ENCODE measurements around the gene FRS3. TPM values are rescaled to one million over a fixed set of nuclear protein-coding genes. Genes with fewer than 3 reads are reported as not detected.

FRS3 gene
- total RNA-seq, 1 experiment from 2014 or later = 5.9 TPM

GRCh38 chr6:41779336-41779735 lies 364 bp downstream of the FRS3 start:
- no peak overlapping the region for H2AFZ ChIP-seq (ENCODE audit: low read depth, low read length, poor library complexity, severe bottlenecking)
- CTCF ChIA-PET = interaction anchor here (0.7 to 0.8 kb wide), 2 partner anchors 11 to 266 kb away, joined by 3 to 4 read pairs; no protein-coding TSS in a partner anchor
- peak overlapping the region; percentile 92 for H3K4me2 ChIP-seq (ENCODE audit: low read length)
- BruUV-seq (replicated peaks) = no TSS peak
- peak overlapping the region; percentile 8; the same call in 1 of the 2 replicates for H3K27ac ChIP-seq (ENCODE audit: low read depth, low read length)
- H3K9me3 ChIP-seq (ENCODE audit: control insufficient read depth in 1 of 2, insufficient read depth in 1 of 2, low read depth in 1 of 2, low read length in 2 of 2) = no peaks in the 10 kb centered on the region
- intact Hi-C loops (cut with micrococcal nuclease) = loop anchor here (2.0 to 10.0 kb wide), 2 partner anchors 45 to 175 kb away; partner anchors contain the start of gene TFEB
- POLR2A ChIA-PET = no interaction called here
- RAD21 ChIA-PET (ENCODE audit: low non-redundant PET in 1 of 2, low total read pairs in 2 of 2, uncharacterized antibody in 2 of 2, unreplicated experiment in 2 of 2) = no interaction called here
- no peak for TF ChIP-seq ELF1 (IDR thresholded peaks at IDR 0.05; ENCODE audit: borderline replicate concordance, low read depth)
- no peak for TF ChIP-seq YY1 (IDR thresholded peaks at IDR 0.05; ENCODE audit: extremely low read depth, insufficient replicate concordance, low read depth, low read length)
- no peak for TF ChIP-seq SRF (IDR thresholded peaks at IDR 0.05; ENCODE audit: low read depth)
- TF ChIP-seq SIN3A (IDR thresholded peaks at IDR 0.05; ENCODE audit: low read depth) = no peak
- DNase-seq (ENCODE audit: low read depth, low spot score) = no peak
- no peaks in the 10 kb centered on the region; a peak in 1 of 4 replicates for H3K36me3 ChIP-seq (ENCODE audit: control insufficient read depth in 1 of 2, insufficient read depth in 2 of 2, low read length in 2 of 2)
- H3K27me3 ChIP-seq (ENCODE audit: insufficient read depth, low read length) = no peaks in the 10 kb centered on the region
- H3K9ac ChIP-seq (ENCODE audit: low read length) = peak overlapping the region; percentile 68
- H4K20me1 ChIP-seq (ENCODE audit: insufficient read depth) = no peaks in the 10 kb centered on the region
- no peaks in the 10 kb centered on the region for H3K9me2 ChIP-seq (ENCODE audit: insufficient read depth)
- no peaks in the 10 kb centered on the region for H3K79me2 ChIP-seq (ENCODE audit: insufficient read depth, low read length)
- H3K4me1 ChIP-seq (ENCODE audit: control insufficient read depth in 1 of 2, insufficient read depth in 2 of 2, low read length in 2 of 2) = peaks cover 14 to 23% of the 10 kb centered on the region in 2 experiments
- ATAC-seq = peak; percentile 34
- H3K4me3 ChIP-seq (replicated peaks in 1 of 2; ENCODE audit: low read depth in 1 of 2, low read length in 2 of 2) = peak overlapping the region; percentile 77 to 83

- DNase-seq (ENCODE audit: low read depth, low spot score) (no peak), ATAC-seq (no peak)
- CTCF ChIA-PET = interaction anchor here (1.2 kb wide), 1 partner anchor 9 kb away, joined by 3 read pairs; the partner anchor contains the start of gene TOMM6
- Histone ChIP-seq H3K4me2 (ENCODE audit: low read length) (peak overlapping the region; percentile 92), H2AFZ (ENCODE audit: low read depth, low read length, poor library complexity, severe bottlenecking) (no peak overlapping the region), H3K79me2 (ENCODE audit: insufficient read depth, low read length) (no peaks in the 10 kb centered on the region), H3K27me3 (ENCODE audit: insufficient read depth, low read length) (no peaks in the 10 kb centered on the region), H3K27ac (ENCODE audit: low read depth, low read length) (peak overlapping the region; percentile 8; the same call in 1 of the 2 replicates), H3K4me3 (replicated peaks in 1 of 2; ENCODE audit: low read depth in 1 of 2, low read length in 2 of 2) (peak overlapping the region; percentile 77 to 83), H4K20me1 (ENCODE audit: insufficient read depth) (no peaks in the 10 kb centered on the region), H3K36me3 (ENCODE audit: control insufficient read depth in 1 of 2, insufficient read depth in 2 of 2, low read length in 2 of 2) (no peaks in the 10 kb centered on the region; a peak in 1 of 4 replicates), H3K9ac (ENCODE audit: low read length) (peak overlapping the region; percentile 68), H3K4me1 (ENCODE audit: control insufficient read depth in 1 of 2, insufficient read depth in 2 of 2, low read length in 2 of 2) (peaks cover 14 to 23% of the 10 kb centered on the region in 2 experiments), H3K9me3 (ENCODE audit: control insufficient read depth in 1 of 2, insufficient read depth in 1 of 2, low read depth in 1 of 2, low read length in 2 of 2) (no peaks in the 10 kb centered on the region), H3K9me2 (ENCODE audit: insufficient read depth) (no peaks in the 10 kb centered on the region)
- no peak for TF ChIP-seq ATF3 (IDR thresholded peaks at IDR 0.05)
- no peak for TF ChIP-seq EZH2phosphoT487 (IDR thresholded peaks at IDR 0.05; ENCODE audit: borderline replicate concordance)
- TF ChIP-seq CEBPB (IDR thresholded peaks at IDR 0.05; ENCODE audit: low read depth) = no peak
- TF ChIP-seq POLR2A (IDR thresholded peaks at IDR 0.05; ENCODE audit: borderline replicate concordance, extremely low read depth, insufficient read depth, insufficient read length) = no peak
- TF ChIP-seq SRF (IDR thresholded peaks at IDR 0.05; ENCODE audit: low read depth) = no peak
- TF ChIP-seq REST (IDR thresholded peaks at IDR 0.05; ENCODE audit: low read depth) = no peak
- no peak for TF ChIP-seq FOSL1 (IDR thresholded peaks at IDR 0.05; ENCODE audit: low read depth)
- no peak for TF ChIP-seq POLR2AphosphoS5 (IDR thresholded peaks at IDR 0.05; ENCODE audit: low read depth, low read length)
- no peak for TF ChIP-seq ELF1 (IDR thresholded peaks at IDR 0.05; ENCODE audit: borderline replicate concordance, low read depth)
- TF ChIP-seq RAD21 (IDR thresholded peaks at IDR 0.05; ENCODE audit: low read depth) = no peak
- no peak for TF ChIP-seq ZFX (IDR thresholded peaks at IDR 0.05)
- TF ChIP-seq CTCF (IDR thresholded peaks at IDR 0.05 in 2 of 3, conservative IDR thresholded peaks at IDR 0.05 in 1 of 3; ENCODE audit: borderline replicate concordance in 1 of 3, insufficient read depth in 1 of 3, low read depth in 2 of 3, low read length in 2 of 3) = no peak
- no peak for TF ChIP-seq SP1 (IDR thresholded peaks at IDR 0.05; ENCODE audit: low read depth)
- intact Hi-C loops (cut with micrococcal nuclease) = loop anchor here (2.0 to 10.0 kb wide), 2 partner anchors 44 to 174 kb away; partner anchors contain the start of gene TFEB
- no TSS peak for BruUV-seq (replicated peaks)
- POLR2A ChIA-PET = no interaction called here
- RAD21 ChIA-PET (ENCODE audit: low non-redundant PET in 1 of 2, low total read pairs in 2 of 2, uncharacterized antibody in 2 of 2, unreplicated experiment in 2 of 2) = no interaction called here
Observed at GRCh38 chr6:41778895-41779294, 805 bp downstream of the FRS3 start.
